Inferior parietal cortex (tissue), 1 donor: ENCODE results near the gene GPRC5C.

Experiments used
- DNase-seq: peaks from one replicate; pipeline ENCODE4 v3.0.0-alpha.2; 2016; ENCODE audit errors: extremely low spot score

GPRC5C gene

DNA sequence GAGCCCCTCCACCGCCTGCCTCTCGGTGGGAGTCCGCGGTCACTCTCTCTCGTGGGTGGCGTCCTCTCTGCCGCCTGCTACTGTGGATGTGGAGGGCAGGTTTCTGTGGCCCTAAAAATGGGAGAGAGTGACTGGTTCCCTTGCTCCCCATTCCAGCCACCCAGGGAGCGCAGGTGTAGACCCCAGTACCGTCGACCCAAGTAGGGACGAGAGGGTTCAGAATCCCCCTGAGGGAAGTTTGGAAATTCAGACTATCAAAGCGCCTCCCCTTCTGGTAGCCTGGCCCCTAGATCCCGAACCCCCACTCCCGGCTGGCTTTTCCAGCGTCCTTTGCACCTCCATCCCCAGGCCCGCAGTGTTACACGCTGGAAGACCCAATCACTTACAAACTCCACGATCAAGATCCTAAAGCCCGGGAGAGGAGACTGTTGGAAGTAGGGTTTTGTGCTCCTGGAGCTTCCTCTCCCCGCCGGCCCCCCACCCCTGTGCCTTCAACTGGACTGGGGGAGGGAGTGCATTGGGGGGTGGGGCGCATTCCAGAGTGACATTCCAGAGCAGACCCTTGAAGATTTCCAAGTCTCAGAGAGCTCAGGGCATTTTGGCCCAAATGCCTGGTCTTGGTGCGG is 991 bp downstream of the GPRC5C start:
- no peak for DNase-seq

DNA sequence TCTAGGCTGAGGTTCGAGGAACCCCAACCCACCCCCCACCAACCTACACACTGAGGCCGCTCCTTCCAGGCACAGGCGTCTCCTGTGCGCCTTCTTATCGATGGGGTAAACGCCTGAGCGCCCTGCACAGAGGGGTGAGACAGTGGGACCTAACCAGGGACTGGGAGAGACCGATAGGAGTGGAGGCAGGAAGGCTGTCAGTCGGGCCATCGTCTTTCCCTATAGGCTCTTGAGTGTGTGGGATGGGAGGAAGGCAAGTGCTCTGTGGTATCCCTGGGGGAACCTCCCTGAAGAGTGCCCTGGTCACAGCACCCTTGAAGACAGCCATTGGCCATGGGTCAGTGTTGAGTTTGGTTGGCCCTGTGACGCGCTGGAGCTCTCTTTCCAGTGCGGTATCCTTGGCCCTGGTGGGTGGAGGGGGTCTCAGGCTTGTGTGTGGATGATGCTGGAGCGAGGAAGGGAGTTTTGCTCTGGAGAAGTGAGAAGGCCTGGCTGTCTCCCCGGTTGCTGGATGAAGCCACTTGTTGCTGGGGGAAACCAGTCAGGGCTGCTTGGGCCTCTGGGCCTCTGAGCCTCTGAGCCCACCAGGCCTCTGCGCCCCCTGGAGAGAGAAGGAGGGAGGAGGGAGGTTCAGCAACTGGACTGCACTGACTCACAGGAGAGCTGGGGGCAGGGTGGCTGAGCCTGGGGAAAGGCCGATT is 1.7 kb downstream of the GPRC5C start:
- DNase-seq = no peak

DNA sequence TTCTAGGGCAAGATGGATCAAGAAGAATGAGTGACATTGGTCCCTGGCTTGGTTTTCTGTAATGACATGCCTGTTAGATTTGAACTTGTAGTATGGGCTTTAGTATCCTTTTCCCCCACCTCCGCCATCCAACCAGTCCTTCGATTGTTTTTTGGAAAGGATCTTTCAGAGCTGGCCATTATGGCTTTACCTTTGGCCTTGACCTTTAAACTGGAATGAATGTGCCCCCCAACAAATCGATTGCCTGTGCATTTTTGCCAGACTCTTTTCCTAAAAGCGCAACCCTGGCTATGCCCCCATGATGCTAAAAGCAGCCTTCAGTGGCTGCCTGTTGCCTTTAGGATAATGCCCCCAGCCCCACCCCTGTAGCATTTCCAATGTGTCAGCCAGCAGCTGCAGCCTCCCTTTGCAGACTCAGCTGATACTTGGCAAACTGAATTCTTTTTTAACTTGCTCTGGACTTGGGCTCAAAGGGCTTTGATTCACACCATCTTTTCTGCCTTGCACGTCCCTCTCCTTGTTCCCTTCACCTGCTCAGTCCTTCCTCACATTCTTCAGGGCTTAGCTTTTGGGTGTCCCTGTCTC is 4.0 kb downstream of the GPRC5C start:
- DNase-seq = no peak

DNA sequence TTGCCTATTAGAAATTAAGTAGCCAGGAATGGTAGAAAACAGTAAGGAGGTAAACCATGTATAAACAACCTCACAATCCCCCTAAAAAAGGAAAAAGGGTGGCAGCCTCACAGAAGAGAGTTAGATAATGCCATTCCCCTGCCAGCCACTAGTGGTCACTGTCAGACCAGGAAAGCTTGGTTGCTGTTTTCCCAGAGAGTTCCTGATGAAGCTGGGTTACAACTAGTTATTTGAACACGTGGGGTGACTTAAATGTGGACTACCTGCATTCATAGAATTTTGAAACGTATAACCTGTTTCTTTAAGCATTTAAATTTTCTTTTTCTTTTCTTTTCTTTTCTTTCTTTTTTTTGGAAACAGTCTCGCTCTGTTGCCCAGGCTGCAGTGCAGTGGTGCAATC is 5.8 kb downstream of the GPRC5C start:
- DNase-seq = no peak

DNA sequence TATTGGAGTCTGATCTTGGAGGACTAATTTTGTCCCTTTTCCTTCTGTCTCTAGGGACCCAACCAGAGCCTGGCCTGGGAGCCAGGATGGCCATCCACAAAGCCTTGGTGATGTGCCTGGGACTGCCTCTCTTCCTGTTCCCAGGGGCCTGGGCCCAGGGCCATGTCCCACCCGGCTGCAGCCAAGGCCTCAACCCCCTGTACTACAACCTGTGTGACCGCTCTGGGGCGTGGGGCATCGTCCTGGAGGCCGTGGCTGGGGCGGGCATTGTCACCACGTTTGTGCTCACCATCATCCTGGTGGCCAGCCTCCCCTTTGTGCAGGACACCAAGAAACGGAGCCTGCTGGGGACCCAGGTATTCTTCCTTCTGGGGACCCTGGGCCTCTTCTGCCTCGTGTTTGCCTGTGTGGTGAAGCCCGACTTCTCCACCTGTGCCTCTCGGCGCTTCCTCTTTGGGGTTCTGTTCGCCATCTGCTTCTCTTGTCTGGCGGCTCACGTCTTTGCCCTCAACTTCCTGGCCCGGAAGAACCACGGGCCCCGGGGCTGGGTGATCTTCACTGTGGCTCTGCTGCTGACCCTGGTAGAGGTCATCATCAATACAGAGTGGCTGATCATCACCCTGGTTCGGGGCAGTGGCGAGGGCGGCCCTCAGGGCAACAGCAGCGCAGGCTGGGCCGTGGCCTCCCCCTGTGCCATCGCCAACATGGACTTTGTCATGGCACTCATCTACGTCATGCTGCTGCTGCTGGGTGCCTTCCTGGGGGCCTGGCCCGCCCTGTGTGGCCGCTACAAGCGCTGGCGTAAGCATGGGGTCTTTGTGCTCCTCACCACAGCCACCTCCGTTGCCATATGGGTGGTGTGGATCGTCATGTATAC is 8.0 kb downstream of the GPRC5C start:
- DNase-seq = no peak

DNA sequence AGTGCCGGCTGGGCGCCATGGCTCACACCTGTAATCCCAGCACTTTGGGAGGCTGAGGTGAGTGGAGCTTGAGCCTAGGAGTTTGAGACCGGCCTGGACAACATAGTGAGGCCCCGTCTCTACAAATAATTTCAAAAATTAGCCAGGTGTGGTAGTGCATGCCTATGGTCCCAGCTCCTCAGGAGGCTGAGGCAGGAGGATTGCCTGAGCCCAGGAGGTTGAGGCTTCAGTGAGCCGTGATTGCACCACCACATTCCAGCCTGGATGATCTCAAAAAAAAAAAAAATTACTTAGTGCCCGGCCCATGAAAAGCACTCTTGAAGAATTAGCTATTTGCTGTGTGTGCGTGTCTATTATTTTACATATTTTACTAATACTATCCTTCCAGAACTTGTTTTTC is 9.6 kb downstream of the GPRC5C start:
- DNase-seq = no peak

DNA sequence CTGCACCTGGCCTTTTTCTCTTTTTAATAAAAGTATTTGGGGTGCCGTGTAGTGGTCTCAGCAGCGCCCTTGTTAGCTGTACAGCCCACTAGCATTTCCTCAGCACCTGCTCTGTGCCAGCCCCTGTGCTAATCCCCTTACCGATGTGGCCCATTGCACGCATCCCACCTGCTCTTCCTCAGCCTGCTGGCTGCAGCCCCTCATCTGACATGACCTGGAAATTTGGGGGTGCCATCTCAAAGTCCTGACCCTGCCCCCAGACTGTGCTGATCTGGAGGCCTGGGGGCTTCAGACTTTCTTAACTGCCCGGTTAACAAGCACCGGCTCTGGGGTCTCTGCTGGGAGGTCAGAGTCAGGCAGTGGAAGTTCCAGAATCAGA is 10.4 kb downstream of the GPRC5C start:
- DNase-seq = no peak

DNA sequence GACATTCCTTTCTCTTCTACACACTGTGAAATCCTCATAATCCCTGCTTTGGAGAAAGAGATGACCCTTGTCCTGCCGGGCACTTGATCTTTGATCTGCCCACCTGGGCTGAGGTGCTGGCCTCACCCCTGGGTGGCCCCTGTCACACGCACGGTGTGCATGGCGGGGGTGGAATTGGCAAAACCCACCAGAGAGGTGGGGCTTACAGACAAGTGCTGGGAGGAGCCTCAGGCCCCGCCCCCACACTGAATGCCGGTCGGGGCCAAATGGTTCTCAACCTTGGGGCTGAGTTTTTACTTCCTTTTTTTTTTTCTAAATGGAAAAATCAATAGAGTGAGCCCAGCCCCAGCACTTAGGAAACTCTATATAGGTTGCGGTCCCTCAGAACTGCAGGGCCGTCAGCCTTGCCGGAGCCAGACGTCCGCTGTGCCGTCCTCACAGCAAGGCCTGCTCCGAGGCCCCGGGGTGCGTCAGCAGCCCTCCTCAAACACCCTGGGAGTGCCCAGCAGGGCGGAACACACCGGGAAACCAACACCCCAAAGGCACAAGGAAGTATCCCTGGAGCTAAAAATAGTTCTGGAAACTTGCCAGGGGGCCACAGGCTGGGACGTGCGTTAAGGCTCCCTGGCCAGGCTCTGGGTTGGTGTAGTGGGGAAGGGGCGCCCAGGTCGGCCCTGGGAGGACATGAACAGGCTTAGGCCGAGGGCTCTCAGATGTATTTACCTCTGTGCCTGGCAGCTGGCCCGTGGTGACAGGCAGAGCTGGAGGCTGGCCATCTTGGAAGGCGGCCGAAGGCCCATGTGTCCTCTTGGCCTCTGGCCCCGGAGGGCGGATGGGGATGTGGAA is 11.0 kb downstream of the GPRC5C start:
- peak; percentile 58 for DNase-seq

DNA sequence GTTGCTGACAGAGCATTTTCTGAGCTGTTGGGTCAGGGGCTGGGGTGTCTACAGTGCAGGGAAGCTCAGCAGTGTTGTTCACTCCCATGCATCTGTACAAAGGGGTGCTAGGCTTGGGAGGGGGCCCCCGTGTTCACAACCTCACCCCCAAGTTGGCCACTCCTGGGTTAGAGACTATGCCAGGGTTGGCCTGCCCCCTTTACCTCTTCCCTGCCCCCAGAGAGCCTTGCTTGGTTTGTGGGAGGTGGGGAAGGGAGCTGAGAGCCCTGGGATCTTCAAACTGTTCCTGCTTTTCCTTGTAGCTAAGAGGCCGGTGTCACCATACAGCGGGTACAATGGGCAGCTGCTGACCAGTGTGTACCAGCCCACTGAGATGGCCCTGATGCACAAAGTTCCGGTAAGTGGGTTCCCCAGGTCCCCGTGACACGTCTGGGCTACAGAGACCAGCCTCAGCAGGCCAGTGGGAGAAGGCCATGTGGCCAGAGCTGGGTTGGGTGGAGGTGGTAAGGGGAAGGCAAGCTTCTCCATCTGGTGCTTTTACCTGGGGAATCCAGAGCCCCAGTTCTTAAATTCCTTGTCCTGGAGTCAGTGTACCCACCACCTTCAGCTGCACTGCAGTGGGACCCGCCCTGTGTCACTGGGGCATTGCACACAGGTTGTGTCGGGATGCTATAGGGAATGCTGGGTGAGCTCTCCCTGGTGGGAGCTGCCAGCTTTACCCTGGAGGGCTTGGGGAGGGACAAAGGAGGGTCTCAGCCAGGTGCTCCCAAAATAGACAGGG is 11.8 kb downstream of the GPRC5C start:
- DNase-seq = no peak

DNA sequence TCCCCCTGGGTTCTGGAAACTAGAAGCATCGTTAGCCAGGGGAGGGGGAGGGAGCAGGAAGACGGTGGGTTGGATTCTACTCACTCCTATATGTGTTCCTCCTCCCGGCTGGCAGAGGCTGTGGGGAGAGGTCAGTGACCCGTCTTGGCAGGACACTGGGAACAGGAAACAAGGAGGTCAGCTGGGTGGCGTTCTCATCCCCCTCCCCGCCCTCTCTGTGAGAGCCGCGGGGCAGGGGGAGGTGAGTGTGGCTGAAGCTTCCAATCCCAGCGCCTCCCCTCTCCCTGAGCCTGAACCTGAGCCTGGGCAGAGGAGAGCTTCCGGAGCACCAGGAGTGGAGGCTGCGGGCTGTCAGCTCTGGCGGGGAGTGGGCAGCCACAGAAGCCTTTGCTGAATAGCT is 12.5 kb downstream of the GPRC5C start:
- DNase-seq = no peak

DNA sequence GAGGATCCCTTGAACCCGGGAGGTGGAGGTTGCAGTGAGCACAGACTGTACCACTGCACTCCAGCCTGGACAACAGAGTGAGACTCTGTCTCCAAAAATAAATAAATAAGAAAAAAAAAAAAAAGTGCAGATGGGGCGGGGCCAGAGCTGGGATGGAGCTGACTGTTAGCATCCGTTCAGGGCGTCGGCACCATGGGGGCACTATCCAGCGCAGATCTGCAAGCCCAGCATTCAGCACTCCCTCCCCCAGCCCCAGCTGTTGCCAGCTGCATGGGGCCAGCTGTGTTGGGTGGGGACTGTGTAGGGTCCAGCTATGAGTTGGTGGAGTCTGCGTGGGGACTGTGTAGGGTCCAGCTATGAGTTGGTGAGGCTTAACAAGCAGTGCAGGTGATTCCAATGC is 13.3 kb downstream of the GPRC5C start:
- DNase-seq = no peak

DNA sequence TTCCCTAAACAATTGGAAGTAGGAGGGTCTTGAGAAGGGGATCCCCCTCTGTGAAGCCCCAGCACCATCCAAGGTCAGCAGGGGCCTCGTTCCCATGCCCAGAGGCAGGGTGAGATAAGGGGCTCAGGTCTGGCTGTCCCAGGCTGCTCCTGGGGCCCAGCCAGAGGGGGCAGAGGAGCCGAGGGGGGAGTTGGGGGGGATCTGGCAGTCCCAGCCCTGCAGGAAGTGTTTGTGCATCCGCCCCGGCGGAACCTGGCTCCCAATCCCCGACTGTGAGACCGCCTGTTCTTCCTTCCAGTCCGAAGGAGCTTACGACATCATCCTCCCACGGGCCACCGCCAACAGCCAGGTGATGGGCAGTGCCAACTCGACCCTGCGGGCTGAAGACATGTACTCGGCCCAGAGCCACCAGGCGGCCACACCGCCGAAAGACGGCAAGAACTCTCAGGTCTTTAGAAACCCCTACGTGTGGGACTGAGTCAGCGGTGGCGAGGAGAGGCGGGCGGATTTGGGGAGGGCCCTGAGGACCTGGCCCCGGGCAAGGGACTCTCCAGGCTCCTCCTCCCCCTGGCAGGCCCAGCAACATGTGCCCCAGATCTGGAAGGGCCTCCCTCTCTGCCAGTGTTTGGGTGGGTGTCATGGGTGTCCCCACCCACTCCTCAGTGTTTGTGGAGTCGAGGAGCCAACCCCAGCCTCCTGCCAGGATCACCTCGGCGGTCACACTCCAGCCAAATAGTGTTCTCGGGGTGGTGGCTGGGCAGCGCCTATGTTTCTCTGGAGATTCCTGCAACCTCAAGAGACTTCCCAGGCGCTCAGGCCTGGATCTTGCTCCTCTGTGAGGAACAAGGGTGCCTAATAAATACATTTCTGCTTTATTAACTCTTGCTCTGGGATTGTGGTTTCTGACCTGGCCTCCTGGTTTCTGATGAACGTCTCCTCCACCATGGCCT is 14.9 kb downstream of the GPRC5C start:
- no peak for DNase-seq

DNA sequence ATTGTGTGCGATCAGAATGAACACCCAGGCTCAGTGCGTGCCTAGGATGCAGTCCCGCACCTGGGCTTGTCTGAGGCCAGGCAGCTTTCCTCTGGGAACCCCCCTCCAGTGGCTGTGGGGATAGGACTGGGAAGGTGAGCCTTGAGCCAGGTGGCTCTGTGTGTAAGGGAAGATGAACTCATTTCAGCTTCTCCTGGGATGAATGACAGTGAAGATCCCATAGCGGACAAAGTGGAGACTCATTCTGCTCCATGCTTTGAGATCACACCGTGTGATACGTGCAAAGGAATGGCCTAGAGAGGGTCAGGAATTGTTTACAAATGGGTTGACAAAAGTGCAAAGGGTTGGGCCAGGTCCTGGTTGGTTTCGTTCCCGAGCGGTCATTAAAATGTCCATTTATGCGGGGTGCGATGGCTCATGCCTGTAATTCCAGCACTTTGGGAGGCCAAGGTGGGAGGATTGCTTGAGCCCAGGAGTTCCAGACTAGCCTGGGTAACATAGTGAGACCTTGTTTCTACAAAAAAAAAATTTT is 15.8 kb downstream of the GPRC5C start:
- no peak for DNase-seq

DNA sequence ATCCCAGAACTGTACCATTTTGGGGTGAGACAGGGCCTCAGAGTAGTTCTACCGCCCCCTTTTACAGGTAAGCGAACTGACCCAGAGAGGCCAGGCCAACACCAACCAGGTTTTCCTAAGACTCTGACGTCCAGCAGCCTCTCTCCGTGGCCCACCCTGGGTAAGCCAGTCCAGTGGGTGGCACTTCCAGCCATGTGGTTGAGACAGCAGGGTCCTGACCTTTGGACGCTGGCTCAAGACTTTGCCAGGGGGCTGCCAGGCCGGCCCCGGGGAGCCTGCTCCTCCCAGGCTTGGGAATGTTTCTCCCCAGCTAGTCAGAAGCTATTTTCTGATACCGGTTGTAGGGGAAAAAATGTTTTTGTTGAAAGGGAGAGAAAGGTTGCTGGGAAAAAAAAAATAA is 16.9 kb downstream of the GPRC5C start:
- DNase-seq = no peak

DNA sequence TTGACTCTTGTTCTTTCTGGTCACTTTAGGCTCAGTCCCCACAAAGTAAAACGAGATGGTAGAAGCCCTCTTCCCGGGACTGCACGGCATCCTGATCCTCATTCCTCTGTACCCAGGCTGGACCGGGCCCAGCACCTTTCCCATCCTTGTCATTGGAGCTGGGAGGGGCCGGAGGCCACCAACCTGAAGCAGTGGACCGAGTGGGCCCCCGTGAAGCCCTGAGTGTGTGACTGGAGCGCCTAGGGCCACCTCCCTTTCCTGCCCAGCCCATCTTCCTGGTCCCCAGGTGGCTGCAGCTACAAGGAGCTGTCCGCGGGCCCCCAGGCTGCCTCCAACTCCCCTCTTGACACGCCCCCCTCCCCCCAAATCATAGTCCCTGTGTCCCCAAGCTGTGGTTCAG is 17.4 kb downstream of the GPRC5C start:
- no peak for DNase-seq

DNA sequence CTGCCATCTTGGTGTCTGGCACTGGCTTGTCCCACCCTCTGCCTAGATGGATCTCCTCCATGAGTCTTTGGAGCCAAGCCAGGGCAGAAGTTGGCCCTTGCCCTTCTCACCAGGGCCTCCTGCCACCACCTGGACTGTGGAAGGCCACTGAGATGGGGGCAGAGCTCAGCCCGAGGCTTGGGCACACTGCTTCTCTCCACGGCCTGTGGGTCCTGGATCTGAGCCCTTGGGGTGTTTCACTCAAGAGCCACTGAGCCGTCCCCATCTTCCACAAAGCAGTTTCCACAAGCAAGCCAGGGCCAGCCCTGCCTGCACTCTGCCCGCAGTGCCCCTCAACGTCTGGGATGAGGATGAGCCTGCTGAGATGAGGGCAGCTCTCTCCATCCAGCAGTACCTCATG is 17.9 kb downstream of the GPRC5C start:
- DNase-seq = no peak

DNA sequence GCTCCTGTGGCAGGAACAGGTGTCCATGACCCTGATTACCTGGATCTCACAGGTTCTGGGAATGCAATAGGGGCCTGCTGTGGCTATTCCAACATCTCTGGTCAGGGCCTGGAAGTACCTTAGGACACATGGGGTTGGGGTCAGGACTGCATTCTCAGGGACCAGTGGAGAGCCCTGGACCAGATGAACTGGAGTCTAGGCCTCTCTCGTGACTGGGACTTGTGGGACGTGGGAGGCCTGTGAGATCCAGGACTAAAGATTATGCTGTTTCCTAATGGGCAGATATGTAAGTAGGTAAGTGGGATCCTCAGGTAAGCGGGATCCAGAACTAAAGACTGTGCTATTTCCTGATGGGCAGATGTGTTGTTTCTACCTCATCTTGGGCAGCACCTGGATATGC is 18.3 kb downstream of the GPRC5C start:
- no peak for DNase-seq

DNA sequence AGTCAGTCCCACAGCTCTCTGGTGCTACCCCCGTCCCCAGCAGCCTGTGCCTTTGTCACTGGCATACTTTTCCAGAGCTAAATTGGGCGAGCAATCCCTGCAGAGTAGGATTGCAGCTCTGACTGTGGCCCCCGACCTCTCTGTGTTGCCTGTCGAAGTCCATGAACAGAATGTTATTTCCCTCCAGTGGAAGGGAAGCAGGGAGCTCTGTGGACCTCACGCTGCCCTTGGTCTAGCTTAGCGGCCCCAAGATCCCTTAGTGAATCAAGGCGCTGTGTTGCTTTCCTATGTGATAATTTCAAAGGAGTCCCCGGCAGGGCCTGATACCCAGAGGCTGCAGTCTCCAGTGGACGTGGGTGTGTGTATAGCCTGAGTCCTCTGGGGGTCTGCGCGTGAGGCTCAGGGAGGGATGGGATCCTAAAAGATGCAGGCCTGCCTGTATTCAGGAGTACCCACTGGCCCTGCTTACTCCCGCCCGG is 19.1 kb downstream of the GPRC5C start:
- DNase-seq = no peak

DNA sequence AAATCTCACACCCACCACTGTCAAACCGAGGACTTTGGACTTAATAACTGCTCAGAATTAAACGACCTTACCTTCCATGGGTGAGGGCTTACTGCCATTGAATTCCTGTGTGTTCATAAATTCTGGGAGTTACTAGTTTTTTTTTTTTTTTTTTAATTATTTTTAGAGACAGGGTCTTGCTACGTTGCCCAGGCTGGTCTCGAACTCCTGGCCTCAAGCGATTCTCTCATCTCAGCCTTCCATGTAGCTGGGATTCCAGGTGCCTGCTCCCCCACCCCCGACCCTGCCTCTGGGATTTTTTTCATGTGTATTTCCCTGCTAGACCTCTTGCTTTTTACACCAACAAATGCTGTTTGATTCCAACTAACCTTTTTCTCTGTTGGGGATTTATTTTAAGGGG is 19.7 kb downstream of the GPRC5C start:
- DNase-seq = no peak
